Adrenal gland (tissue), 19 donors: ENCODE results near the gene SLC15A4. TPM values are rescaled to one million over a fixed set of nuclear protein-coding genes. Genes with fewer than 3 reads are reported as not detected.

Source experiments
- DNase-seq, 7 donors: peaks; one replicate each; pipeline ENCODE4 v3.0.0-alpha.2; 2019 to 2020
- H3K27ac ChIP-seq, 5 donors: fragments of 200-600 bp; sonication (generic) in 4 of 5; 1 replicate in 3 of 5; 2 replicates in 2 of 5; pipeline versions ENCODE4 v1.5.1 to v1.8.0; 2016 to 2020; ENCODE audit warnings: mild to moderate bottlenecking in 1 of 5
- H3K27me3 ChIP-seq: fragments of 200-600 bp; 2 replicates; pipeline ENCODE4 v1.8.0; 2021
- H3K36me3 ChIP-seq, 2 donors: fragments of 200-600 bp; replicated peaks in 1 of 2; 1 replicate in 1 of 2; 2 replicates in 1 of 2; pipeline versions ENCODE4 v1.5.1 to v1.8.0; 2018 to 2022
- H3K4me1 ChIP-seq, 2 donors: fragments of 200-600 bp; replicated peaks in 1 of 2; 1 replicate in 1 of 2; 2 replicates in 1 of 2; pipeline versions ENCODE4 v1.5.1 to v1.8.0; 2018 to 2021
- H3K4me3 ChIP-seq, 4 donors: fragments of 200-600 bp; sonication (generic) in 3 of 4; one replicate each; pipeline ENCODE4 v1.5.1; 2016 to 2018
- H3K9me3 ChIP-seq, 3 donors: fragments of 200-600 bp; sonication (generic) in 1 of 3; replicated peaks in 1 of 3; 1 replicate in 2 of 3; 2 replicates in 1 of 3; pipeline versions ENCODE4 v1.5.1 to v1.8.0; 2016 to 2021
- CTCF ChIP-seq, 6 experiments: fragments of 450-650 bp in 4 of 6; fragments of 200-600 bp in 2 of 6; sonication (generic) in 1 of 6; IDR thresholded peaks; 1 replicate in 5 of 6; 2 replicates in 1 of 6; pipeline versions ENCODE4 v1.5.1 to v1.8.0; 2016 to 2021; ENCODE audit warnings: antibody characterized with exemption in 6 of 6, mild to moderate bottlenecking in 2 of 6, moderate library complexity in 1 of 6
- POLR2A ChIP-seq, 2 donors: fragments of 450-650 bp; IDR thresholded peaks; one replicate each; pipeline ENCODE4 v1.6.1; 2017; ENCODE audit warnings: antibody characterized with exemption in 2 of 2, mild to moderate bottlenecking in 2 of 2, moderate library complexity in 1 of 2
- WGBS, 4 donors: extraction: QIAGEN DNeasy Blood & Tissue Kit in 2 of 4; methylation state at CpG; one replicate each; pipeline versions ENCODE4 v1.1.5 to v1.1.7; 2013 to 2017; 5-methylcytosine and 5-hydroxymethylcytosine counted together
- intact Hi-C, 2 donors: fragments of 100-400 bp; cut with DNase I; formaldehyde crosslinking; loops; one replicate each; pipeline versions ENCODE4 v1.14.1 to v1.15.0; 2022 to 2023
- long read RNA-seq, 10 donors: library from polyadenylated mRNA in 3 of 10; unstranded in 2 of 10; stranded (forward) in 1 of 10; transcript quantifications; one replicate each; pipeline ENCODE4 v2.0.0 and lab custom pipeline, GENCODE V29; 2021 to 2026
- polyA plus RNA-seq, 3 donors: library from polyadenylated mRNA; stranded (reverse); fragments of 200-250 nt in 2 of 3; fragments of 350-450 nt in 1 of 3; fragmentation: Illumina TruSeq in 1 of 3; extraction: RNeasy Lipid Tissue Mini Kit (QIAGEN cat#74804) in 1 of 3; gene quantifications; one replicate each; pipeline ENCODE4 v1.2.3, GENCODE V29; 2013 to 2014
- total RNA-seq, 9 donors: library from RNA; depleted of rRNA in 4 of 9; stranded (reverse); fragments of >200 nt in 4 of 9; fragments of 120-200 nt in 1 of 9; fragmentation: NEBNext Ultra II Directional in 1 of 9; extraction: Animal tissue kit (Norgen Biotek cat#: 25700) in 1 of 9; gene quantifications; one replicate each; pipeline versions ENCODE4 v1.1.0 to v1.2.4, GENCODE V29; 2013 to 2023
- donor health status: healthy with polysubstance abuse.
- donor health status: Bipolar disorder and iron deficiency.
- donor health status: DM: yes; HTN: yes; CAD: no.
- donor health status: DM: no; HTN: no; CAD: no.
- donor health status: DM: no; HTN: no; CAD: no.
- donor health status: DM: yes; HTN: yes; CAD: no.

Gene SLC15A4
- total RNA-seq (10 to 100 TPM; 11.0 to 31.5 (median 17.4) TPM), polyA plus RNA-seq (10 to 100 TPM in 1 of 3 donors, 1 to 10 TPM in 2; 7.1 to 13.0 (median 8.8) TPM)
- long read RNA-seq, donor 1, transcript SLC15A4-201 (8 exons, 2,779 nt) = major isoform, 5 of 5 reads
- long read RNA-seq, donor 1, partial matches to known transcripts = 0 of 5 reads
- long read RNA-seq, donor 1, other reads (novel, unspliced or antisense) = 0 of 5 reads
- long read RNA-seq, donor 2, transcript SLC15A4-201 (8 exons, 2,779 nt) = major isoform, 7 of 8 reads
- long read RNA-seq, donor 2, partial matches to known transcripts = 0 of 8 reads
- long read RNA-seq, donor 2, other reads (novel, unspliced or antisense) = 0 of 8 reads
- long read RNA-seq, donor 3, partial matches to known transcripts = 0 of 3 reads
- long read RNA-seq, donor 3, other reads (novel, unspliced or antisense) = 0 of 3 reads
- long read RNA-seq, donor 4, partial matches to known transcripts = 1 of 4 reads
- long read RNA-seq, donor 4, other reads (novel, unspliced or antisense) = 1 of 4 reads
- long read RNA-seq, donor 5, transcript SLC15A4-201 (8 exons, 2,779 nt) = major isoform, 49 of 65 reads
- long read RNA-seq, donor 5, transcript SLC15A4-204 (7 exons, 2,402 nt) = minor isoform, 9 of 65 reads
- long read RNA-seq, donor 5, partial matches to known transcripts = 1 of 65 reads
- long read RNA-seq, donor 5, other reads (novel, unspliced or antisense) = 6 of 65 reads
- long read RNA-seq, donor 6 = 0 reads
- long read RNA-seq, donor 7, partial matches to known transcripts = 0 of 3 reads
- long read RNA-seq, donor 7, other reads (novel, unspliced or antisense) = 0 of 3 reads
- long read RNA-seq, donor 8, partial matches to known transcripts = 0 of 2 reads
- long read RNA-seq, donor 8, other reads (novel, unspliced or antisense) = 0 of 2 reads
- long read RNA-seq, donor 9, partial matches to known transcripts = 0 of 5 reads
- long read RNA-seq, donor 9, other reads (novel, unspliced or antisense) = 0 of 5 reads
- long read RNA-seq, donor 10, partial matches to known transcripts = 0 of 4 reads
- long read RNA-seq, donor 10, other reads (novel, unspliced or antisense) = 0 of 4 reads

GRCh38 chr12:128823916-128824839, at the start of gene SLC15A4:
Gene SLC15A4 (minus strand): TSS chr12:128823958. CDS start chr12:128823943, 15 bp downstream.
- peak; percentile 82 to 86 for TF ChIP-seq POLR2A (IDR thresholded peaks at IDR 0.05)
- TF ChIP-seq CTCF (IDR thresholded peaks at IDR 0.05) = no peak
- 3 to 15% (median 10%) methylated on average over 15 to 63 of the region's 63 CpGs for WGBS, 4 donors
- peak; percentile 96 to 98 (median 98) for DNase-seq
- no peaks in the 10 kb centered on the region for H3K9me3 ChIP-seq
- intact Hi-C loops = no loop called here
- H3K36me3 ChIP-seq = no peaks in the 10 kb centered on the region
- H3K4me3 ChIP-seq = peak within 1 kb of the TSS; percentile 45 to 92 (median 72)
- no peaks in the 10 kb centered on the region for H3K27me3 ChIP-seq
- H3K27ac ChIP-seq = peak within 1 kb of the TSS in 4 of 5 donors; percentile 51 to 94 (median 72)
- H3K4me1 ChIP-seq = peaks cover 13 to 34% of the 10 kb centered on the region in 2 donors

GRCh38 chr12:128872303-128872702, 48.5 kb upstream of the SLC15A4 start:
- TF ChIP-seq POLR2A (IDR thresholded peaks at IDR 0.05) (no peak), CTCF (IDR thresholded peaks at IDR 0.05) (no peak)
- DNase-seq = no peak
- H3K27me3 ChIP-seq = no peaks in the 10 kb centered on the region
- WGBS, 4 donors = 78 to 90% (median 83%) methylated on average over 5 of the region's 5 CpGs
- no peaks in the 10 kb centered on the region for H3K36me3 ChIP-seq
- no peak overlapping the region for H3K4me3 ChIP-seq
- intact Hi-C loops = no loop called here
- peaks cover 0 to 8% (median 0%) of the 10 kb centered on the region in 3 donors for H3K9me3 ChIP-seq
- no peak overlapping the region for H3K27ac ChIP-seq
- no peaks in the 10 kb centered on the region for H3K4me1 ChIP-seq

GRCh38 chr12:128871516-128871892, 47.7 kb upstream of the SLC15A4 start:
- intact Hi-C loops = no loop called here
- Histone ChIP-seq H3K4me3 (no peak overlapping the region), H3K27me3 (no peaks in the 10 kb centered on the region), H3K9me3 (peaks cover 0 to 5% (median 0%) of the 10 kb centered on the region in 3 donors), H3K4me1 (no peaks in the 10 kb centered on the region), H3K36me3 (no peaks in the 10 kb centered on the region), H3K27ac (no peak overlapping the region)
- TF ChIP-seq POLR2A (IDR thresholded peaks at IDR 0.05) = no peak
- no peak for TF ChIP-seq CTCF (IDR thresholded peaks at IDR 0.05)
- 30 to 68% (median 52%) methylated on average over 2 of the region's 2 CpGs for WGBS, 4 donors
- DNase-seq = no peak
